GM18907 (cell line): ENCODE results near the gene RASD2.
"Not testable (repeated sequence)": the region's sequence is repeated elsewhere in the genome, so short reads cannot be mapped to it uniquely, and the experiment has no call there.

Source experiments
- ATAC-seq: cut with Tn5 transposase; IDR thresholded peaks from one replicate; pipeline ENCODE4 v1.9.1; 2021; ENCODE audit warnings: mild to moderate bottlenecking, moderate library complexity; ENCODE audit not compliant: unreplicated experiment

RASD2 gene, protein sequence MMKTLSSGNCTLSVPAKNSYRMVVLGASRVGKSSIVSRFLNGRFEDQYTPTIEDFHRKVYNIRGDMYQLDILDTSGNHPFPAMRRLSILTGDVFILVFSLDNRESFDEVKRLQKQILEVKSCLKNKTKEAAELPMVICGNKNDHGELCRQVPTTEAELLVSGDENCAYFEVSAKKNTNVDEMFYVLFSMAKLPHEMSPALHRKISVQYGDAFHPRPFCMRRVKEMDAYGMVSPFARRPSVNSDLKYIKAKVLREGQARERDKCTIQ

GRCh38 chr22:35540595-35541253, at the start of gene RASD2:
TSS of gene RASD2 (plus strand) at chr22:35540831. CDS start at chr22:35546810, 5,979 bp downstream.
- peak; percentile 19 for ATAC-seq

GRCh38 chr22:35491061-35491907, 49.3 kb upstream of the RASD2 start:
- ATAC-seq = not testable (repeated sequence)

DNA sequence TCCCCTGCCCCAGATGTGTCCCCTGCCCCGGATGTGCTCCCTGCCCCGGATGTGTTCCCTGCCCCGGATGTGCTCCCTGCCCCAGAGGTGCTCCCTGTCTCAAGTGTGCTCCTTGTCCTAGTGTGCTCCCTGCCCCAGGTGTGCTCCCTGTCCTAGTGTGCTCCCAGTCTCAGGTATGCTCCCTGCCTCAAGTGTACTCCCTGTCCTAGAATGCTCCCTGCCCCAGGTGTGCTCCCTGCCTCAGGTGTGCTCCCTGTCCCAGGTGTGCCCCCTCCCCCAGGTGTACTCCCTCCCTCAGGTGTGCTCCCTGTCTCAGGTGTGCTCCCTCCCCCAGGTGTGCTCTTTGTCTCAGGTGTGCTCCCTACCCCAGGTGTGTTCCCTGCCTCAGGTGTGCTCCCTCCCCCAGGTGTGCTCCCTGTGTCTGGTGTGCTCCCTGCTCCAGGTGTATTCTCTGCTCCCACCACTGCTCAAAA, 48.7 kb upstream of the RASD2 start:
- ATAC-seq = no peak

DNA sequence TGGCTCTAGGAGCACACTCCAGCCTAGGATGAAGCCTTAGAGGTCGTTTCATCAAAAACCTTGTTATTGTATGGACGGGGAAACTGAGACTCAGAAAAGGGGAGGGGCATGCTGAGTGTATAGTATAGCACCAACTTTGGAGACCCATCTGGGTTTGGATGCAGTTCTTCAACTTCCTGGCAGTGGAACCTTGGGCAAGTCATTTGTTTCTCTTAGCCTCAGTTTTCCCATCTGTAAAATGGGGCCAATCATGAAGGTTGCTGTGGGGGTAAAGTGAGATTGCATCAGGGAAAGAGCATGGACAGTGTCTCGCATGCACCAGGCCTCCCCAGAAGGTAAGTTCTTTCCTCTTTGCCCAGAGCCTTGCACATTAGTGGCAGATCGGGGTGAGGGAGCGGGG, 47.6 kb upstream of the RASD2 start:
- ATAC-seq = no peak

DNA sequence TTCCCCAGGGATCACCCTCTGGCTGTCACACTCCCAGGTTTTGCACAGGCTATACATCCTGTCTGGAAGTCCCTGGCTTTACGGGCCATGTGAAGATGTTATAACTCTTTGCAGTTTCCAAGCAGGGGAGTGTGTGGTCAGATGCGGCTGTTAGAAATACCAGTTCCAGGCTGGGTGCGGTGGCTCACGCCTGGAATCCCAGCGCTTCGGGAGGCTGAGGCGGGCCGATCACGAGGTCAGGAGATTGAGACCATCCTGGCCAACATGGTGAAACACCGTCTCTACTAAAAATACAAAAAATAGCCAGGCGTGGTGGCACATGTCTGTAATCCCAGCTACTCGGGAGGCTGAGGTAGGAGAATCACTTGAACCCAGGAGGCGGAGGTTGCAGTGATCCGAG, 44.9 kb upstream of the RASD2 start:
- ATAC-seq = not testable (repeated sequence)

DNA sequence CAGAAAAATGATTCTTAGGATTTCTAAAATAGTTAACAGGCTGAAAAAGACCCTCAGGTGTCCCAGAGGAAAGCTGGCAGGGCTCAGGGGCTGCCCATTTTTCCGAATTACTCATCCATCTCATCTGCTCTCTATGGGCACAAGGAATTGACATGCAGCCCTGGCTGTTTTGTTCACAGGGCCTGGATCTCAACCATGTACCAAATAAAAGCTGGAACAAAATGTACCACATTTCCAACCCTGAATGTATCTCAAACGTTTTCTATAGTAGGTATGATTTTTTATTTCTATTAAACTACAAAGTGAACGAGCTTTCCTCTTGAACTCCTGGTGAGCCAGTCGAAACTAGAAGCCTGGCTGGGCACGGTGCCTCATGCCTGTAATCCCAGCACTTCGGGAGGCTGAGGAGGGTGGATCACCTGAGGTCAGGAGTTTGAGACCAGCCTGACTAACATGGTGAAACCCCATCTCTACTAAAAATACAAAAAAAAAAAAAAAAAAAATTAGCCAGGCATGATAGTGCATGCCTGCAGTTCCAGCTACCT, 43.8 kb upstream of the RASD2 start:
- ATAC-seq = no peak

DNA sequence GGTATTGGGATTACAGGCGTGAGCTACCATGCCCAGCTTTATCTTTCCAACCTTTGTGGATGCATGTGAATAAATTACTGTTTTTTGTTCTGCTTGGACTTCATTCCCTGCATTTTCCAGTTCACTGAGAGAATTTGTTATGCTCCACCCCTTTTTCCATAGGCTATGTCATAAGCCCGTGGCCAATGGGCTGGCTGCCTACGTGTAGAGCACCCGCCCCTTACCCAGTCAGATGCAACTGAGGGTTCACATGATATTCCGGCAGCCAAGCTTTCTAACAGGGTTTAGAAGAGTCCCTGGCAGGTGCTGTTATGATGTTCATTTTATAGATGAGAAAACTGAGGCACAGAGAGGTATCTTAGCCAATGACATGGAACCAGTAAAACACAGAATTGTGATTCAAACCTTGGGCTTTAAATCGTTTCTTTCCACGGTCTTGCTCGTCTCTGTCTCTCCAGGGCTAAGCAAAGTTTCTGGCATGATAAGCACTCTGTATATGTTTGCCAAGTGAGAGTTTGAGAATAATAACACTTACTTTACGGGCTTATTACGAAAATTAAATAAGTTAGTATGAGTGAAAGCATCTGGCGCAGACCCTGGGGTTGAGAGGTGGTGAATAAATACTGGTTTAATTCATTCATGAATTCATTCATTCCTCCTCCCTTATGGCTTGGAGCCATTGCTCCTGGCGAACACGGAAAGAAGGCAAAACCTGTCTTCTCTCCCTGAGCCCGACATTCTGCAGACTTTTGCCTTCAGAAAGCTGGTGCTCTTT, 42.4 kb upstream of the RASD2 start:
- ATAC-seq = no peak

GRCh38 chr22:35502836-35503235, 37.8 kb upstream of the RASD2 start:
- ATAC-seq = no peak

GRCh38 chr22:35505399-35506258, 35.0 kb upstream of the RASD2 start:
- ATAC-seq = no peak

DNA sequence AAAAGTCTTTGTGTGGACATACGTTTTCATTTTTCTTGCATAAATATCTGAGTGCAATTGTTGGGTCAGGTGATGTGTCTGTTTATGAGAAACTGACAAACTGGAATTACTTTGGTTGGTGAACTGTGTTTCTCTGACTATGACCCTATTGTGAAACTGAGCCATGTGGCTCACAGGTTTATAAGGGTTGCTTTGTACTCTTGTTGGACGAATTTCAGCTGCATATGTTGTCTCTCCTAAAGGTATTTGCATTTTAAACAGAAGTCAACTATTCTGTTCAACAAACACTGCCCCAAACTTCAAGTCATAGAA, 34.4 kb upstream of the RASD2 start:
- ATAC-seq = no peak

- not testable (repeated sequence) for ATAC-seq
Measured at GRCh38 chr22:35507851-35508250, 32.8 kb upstream of the RASD2 start.

DNA sequence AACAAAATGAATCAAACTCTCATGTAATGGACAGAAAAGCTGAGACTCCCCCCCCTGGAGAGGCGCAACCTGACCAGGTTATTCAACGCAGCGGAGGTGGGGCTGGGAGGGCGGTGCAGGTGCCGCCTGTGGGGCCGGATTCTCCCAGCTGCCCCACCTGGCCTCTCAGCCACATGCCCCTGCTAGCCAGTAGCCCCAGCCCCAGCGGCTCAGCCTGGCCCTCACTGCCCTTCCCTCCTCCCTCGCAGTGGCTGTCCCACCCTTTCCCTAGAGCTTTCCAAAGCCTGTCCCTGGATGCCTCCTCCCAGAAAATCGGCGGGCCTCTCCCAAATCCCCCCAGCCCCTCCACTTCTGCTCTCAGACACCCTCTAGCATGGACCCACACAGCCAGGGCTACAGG, 31.2 kb upstream of the RASD2 start:
- ATAC-seq = no peak

DNA sequence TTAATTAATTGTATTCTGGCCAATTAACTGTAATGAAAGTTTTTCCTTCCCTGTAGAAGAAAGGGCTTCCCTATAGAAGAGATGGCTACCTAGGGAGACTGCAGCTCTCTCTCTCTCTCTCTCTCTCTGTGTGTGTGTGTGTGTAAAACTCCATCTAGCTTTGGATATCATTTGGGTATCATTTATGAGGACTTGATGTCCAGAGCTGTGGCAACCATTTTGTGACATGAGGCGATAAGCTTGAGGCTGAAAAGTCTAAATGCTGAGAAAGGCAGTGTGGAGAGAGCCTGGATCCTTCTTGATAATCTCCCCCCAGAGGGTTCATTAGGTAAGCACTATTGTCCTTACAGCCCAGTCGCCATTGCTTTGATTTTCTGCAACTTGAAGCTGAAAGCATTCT, 30.7 kb upstream of the RASD2 start:
- no peak for ATAC-seq

DNA sequence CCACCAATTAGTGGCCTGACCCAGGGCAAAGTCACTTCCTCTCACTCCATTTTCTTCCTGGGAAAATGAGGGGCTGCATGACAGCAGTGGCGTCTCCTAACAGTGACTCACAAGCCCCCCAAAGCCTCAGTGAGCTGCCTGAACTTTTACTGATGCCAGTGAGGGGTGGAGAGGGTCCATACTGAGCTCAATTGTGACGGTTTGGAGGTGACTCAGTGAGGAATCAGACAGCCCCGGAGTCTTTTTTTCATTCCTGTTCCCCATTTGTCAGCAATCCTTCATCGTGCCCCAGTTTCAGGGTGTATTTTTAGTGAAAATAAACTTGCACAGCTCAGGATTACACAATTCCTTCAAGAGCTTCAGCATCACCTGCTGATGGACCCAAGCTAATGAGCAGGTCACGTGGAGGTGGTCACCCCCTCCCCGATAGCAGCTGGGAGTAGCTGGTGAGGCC, 30.1 kb upstream of the RASD2 start:
- ATAC-seq = no peak

- ATAC-seq = no peak
Measured at GRCh38 chr22:35510951-35511350, 29.7 kb upstream of the RASD2 start.

DNA sequence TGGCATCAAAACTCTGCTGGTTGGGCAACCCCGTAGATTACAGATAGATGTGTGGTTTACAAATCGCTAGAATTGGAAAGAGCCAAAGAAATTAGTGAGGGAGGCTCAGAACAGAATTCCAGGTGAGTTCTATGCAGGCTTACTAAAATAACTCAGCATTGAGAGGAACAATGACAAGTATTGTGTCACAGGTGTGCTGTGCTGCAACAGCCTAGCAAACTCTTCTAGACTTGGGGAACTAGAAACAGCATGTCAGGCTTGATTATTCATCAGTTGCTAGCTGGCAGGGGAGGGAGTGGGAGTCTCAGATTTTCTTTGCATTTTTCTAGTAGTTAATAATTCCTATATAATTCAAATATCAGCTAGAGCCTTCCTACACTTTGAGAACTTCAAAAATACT, 26.3 kb upstream of the RASD2 start:
- no peak for ATAC-seq

GRCh38 chr22:35515952-35516351, 24.7 kb upstream of the RASD2 start:
- ATAC-seq = not testable (repeated sequence)

DNA sequence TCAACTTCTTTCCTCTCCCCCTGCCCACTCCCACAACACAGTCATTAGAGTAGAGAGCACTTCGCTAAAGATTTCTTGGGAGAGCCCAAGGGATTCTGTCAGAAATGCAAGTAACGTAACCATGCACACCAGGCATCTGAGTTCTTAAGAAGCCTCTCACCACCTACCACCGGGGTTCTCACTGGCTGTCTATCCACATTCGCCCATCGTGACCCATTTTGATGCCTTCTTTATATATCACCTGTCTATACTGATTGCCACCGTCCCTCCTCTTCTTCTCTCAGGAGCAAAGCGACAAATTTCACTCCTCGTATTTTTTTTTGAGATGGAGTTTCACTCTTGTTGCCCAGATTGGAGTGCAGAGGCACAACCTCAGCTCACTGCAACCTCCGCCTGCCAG, 23.9 kb upstream of the RASD2 start:
- ATAC-seq = no peak

GRCh38 chr22:35517207-35517606, 23.4 kb upstream of the RASD2 start:
- no peak for ATAC-seq
